SW 1271 (cell line): ENCODE results near the gene LRCH4.
A peak's percentile ranks its signal among the peaks of the same experiment; 100 is the strongest.
"Not testable (repeated sequence)": the region's sequence is repeated elsewhere in the genome, so short reads cannot be mapped to it uniquely, and the experiment has no call there.

Source experiments
- DNase-seq, 2 experiments: peaks; one replicate each; lab custom pipeline; 2025; lab: John Stamatoyannopoulos, UW

The LRCH4 gene

DNA sequence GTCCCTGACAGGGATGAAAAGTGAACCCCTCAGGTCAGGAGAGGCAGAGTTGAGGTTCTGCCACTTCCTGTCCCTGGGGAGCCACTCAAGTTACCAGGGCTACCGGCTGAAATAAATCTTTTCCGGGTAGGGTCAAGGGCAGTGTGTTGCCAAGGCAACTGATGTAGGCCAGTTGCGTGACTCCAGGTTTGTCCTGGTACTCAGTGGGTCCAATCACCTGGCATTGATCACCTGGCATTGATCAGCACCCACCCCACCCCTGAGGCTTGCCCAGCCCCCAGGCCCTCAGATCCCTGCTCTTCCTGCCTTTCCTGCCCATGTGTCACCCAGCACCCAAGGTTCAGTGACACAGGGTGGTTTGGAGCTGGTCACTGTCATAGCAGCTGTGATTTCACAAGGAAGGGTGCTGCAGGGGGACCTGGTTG is 18.2 kb downstream of the LRCH4 start:
- no peak for DNase-seq

GRCh38 chr7:100567031-100567730 is 18.7 kb downstream of the LRCH4 start:
- no peak for DNase-seq

DNA sequence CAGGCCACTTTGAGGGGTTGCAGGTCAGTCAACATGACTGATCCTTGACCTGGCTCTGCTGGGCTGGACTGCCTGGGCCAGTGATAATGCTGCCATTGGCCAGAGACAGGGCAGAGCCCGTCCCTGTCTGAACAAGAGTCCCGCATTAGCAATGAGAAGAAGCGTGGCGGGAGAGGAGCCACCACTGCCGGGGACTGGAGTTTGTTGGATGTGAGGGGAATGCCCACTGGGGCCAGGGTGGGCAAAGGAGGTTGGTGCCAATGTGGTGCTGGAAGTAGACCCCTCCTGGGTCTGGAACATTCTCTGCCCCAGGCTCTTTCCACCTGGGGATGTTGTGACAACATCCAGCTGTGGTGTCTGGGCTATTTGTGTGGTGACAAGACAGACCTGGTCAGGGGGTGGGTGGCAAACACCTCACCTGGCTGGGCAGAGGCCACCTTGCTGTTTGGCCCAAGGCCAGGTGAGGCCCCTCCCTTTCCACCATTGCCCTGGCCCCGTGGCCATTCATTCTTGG is 19.9 kb downstream of the LRCH4 start:
- DNase-seq: no peak

DNA sequence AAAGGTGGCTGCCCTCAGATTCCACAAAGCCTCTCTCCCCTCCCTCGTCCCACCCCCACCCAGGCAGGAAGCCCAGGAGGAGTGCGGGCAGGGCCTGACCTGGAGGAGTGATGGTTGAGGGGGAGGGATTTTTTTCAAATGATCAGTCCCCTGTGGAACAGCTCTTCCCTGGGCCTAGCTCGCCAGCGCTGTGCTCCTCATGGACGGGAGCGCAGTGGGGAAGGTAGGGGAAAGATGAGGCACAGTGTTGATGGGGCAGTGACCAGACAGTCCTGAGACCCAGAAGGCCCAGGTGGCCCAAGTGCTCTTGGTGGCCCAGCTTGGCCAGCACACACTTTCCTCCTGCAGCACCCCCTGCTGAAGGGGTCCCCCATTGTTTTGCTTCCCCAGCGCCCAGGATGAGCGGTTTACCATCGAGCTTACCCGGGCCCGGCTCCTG is 20.8 kb downstream of the LRCH4 start:
- DNase-seq: no peak

GRCh38 chr7:100564405-100564804 is 21.5 kb downstream of the LRCH4 start:
- not testable (repeated sequence) for DNase-seq

DNA sequence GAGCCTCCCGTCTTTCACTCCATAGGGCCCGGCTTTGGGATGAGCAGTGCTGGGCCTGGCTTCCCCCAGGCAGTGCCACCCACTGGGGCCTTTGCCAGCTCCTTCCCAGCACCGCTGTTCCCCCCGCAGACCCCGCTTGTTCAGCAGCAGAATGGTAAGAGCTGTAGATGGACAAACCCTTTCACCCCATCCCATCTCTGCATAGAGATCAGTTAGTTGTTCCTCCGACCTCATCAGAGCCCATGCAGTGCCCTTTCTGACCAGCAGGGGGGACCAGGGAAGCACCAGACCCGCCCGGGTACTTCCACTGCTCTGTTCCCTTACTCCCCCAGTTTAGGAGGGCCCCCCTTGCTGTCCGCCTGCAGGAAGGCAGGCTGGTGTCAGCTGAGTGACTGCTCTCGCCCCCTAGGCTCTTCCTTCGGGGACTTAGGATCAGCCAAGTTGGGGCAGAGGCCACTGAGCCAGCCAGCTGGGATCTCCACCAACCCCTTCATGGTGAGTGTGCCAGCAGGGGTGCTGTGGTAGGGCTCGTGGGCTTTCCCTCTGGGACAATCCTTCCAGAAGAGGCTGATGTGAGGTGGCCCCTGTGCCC is 22.0 kb downstream of the LRCH4 start:
- DNase-seq: peak in 1 of 2 experiments; percentile 49

DNA sequence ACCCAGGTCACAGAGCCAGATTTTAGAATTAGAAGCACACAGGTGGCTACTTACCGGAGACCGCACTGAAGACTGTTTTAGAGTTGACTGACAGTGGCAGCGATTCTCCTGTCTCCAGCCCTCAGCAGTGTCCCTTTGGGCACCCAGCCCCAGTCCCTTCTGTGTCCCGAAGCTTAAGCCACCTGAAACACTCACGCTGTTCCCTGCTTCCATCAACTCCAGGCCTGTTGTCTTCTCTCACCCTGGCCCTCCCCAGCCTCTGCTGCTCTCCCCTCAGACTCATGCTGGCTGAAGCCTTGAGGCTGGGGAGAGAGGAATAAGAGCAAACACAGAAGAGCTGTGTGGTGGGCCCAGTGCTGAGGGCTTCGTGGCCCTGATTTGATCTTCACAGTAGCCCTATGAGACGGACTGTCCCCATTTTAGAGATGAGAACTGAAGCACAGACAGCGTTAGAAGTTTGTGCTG is 22.8 kb downstream of the LRCH4 start:
- no peak for DNase-seq

- DNase-seq: no peak
These were observed 23.5 kb downstream of the LRCH4 start for GRCh38 chr7:100562195-100563099.

GRCh38 chr7:100561491-100562194 is 24.3 kb downstream of the LRCH4 start:
- DNase-seq: no peak

- no peak for DNase-seq
These were observed 26.8 kb downstream of the LRCH4 start for GRCh38 chr7:100559127-100559526.

- no peak for DNase-seq
These were observed 29.4 kb downstream of the LRCH4 start for GRCh38 chr7:100556541-100556940.

DNA sequence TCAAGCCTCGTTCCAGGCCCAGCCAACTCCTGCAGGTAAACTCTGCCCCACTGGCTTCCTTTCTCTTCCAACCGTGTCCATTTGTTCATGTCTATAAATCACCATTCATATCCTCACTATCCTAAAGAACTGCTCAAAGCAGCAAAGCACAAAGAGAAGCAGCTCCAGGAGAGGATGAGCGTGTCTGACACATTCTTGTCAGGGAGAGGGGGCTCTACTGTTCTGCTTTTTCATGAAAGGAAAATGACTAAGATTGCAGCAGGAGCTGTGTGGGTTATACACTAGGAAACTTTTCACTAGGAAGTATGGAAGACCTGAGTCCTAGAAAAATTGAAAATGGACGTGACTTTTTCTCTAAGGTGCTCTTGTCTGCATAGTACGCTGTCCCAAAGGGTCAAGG is 30.2 kb downstream of the LRCH4 start:
- DNase-seq: no peak

DNA sequence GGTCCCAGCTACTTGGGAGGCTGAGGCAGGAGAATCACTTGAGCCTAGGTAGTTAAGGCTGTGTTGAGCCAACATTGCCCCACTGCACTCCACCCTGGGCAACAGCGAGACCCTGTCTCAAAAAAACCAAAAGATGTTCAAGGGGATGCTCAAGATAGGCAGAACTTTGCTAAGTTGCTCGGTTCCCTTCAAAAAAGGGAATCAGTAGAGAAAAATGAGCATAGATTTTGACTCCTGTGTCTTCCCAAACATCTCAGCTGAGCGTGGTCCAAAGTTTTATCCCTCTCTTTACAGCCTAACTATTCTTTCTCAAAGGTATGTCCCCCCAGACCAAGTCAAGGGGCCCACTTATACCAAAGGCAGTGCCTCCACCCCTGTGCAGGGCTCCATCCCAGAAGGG is 32.9 kb downstream of the LRCH4 start:
- no peak for DNase-seq

DNA sequence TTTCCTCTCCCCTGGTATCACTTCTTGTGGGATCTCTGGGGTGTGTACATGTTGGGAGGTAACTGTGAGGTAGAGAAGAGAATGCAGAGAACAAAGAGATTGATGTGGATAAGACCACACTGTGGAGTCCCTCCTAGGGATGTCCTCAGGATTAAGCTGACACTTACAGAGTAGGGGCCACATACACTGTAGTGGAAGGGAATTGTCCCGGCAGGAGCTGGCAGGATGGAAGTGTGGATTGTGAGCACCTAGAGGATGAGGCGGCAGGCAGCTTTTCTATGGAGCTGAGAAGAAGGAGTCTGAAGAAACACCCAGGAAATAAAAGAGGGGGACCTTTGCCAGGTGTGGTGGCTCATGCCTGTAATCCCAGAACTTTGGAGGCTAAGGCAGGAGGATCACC is 33.4 kb downstream of the LRCH4 start:
- DNase-seq: no peak

DNA sequence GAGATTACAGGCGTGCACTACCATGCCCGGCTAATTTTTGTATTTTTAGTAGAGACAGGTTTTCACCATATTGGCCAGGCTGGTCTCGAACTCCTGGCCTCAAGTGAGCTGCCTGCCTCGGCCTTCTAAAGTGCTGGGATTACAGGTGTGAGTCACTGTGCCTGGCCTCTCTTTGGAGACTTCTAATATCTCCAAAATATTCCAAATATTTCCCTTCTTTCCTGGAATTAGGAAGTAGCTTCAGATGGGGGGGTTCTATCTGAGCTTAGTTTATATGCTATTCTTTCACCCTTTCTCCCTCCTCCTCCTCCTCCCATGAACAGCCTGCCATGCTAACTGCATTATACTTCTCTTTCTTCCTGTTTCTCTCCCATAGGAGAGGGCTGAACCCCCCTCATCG is 37.5 kb downstream of the LRCH4 start:
- not testable (repeated sequence) for DNase-seq

DNA sequence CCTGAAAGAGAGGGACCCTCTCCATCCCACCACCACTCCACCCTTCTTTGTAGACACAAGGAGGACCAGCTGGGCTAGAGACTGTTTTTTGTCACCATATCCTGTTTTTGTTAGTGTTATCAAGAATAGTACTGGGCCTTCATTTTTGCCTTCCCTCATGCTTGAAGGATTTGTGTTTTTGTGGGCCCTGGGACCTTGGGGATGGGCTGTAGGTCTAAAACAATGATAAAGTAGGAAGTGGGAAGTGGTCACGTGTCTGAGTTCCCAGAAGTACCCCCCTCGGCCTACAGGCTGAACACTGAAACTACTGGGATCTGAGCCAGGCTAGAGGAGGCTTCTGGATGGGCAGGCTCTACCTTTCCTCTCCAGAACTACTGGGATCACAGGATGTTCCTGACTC is 38.1 kb downstream of the LRCH4 start:
- DNase-seq: no peak

DNA sequence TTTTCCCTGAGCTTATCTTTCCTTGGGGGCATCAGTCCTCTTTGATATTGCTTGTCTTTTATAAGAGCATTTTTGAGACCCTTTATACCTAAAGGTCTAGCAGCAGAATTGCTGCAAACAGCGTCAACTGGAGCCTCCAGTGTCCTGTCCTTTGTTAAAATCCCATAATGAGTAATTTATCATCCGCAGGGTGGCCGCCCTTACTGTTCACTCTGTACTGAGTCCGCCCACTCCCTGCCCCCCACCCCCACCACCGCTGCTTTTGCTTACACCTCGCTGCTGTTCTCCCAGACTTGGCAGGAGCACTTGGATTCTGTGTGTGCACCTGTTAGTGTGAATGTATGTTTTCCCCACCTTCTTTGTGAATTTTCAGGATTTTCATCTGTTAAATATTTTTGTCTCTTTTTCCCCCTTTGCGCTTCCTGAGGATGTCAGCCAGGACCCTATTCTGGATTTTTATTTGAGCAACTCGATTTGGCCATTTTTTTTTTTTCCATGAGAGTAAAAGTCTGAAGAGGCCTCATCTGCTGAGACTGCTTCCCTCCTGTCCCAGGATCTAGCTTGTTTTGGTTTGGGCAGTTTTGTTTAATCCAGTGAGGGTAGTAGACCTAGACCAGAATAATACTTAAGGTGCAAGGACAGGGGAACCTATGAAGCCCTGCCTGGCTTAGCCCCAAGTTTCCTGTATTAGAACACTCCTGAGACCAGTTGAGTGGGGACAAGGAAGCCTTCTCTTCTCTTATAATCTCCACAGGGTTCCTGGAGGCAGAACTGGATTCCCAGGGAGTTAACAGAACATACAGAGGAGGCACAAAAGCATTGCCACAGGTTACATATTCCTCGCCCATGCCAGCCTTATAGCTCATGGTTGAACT is 38.8 kb downstream of the LRCH4 start:
- DNase-seq: no peak

DNA sequence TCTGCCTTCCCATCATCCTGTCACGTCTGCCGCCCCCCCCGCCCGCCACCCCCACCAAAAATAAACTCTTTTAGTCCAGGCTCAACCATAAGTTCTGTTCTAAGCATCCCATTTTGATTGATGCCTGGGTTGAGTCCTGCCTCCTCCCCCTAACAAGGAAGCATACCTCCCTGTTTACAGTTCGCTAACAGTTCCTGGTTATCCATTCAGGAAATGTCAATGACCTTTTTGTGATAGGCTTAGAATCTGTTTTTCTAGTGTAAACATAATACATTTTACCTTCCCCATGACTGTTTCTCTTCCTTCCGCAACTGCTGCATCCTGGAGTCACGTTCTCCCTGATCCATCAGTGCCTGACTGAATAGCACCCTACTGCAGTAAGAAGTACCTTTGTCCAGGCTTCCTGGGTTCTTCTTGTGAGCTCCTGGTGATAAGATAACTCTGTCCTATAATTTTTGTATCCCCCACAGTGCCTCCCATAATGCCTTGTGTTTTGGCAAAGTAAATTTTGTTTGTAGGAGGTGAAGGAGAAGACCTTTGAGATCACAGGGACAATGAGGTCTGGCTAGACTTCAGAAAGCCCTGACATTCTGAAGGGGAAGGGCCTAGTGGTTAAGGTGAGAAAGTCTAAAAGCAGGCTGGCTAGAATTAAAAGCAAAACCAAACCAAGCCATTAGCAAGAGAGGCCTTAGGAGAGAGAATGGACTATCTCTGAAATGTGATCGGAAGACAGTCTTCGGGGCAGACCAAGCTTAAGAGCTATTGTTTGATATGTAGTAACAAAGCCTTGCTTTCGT is 39.6 kb downstream of the LRCH4 start:
- no peak for DNase-seq

DNA sequence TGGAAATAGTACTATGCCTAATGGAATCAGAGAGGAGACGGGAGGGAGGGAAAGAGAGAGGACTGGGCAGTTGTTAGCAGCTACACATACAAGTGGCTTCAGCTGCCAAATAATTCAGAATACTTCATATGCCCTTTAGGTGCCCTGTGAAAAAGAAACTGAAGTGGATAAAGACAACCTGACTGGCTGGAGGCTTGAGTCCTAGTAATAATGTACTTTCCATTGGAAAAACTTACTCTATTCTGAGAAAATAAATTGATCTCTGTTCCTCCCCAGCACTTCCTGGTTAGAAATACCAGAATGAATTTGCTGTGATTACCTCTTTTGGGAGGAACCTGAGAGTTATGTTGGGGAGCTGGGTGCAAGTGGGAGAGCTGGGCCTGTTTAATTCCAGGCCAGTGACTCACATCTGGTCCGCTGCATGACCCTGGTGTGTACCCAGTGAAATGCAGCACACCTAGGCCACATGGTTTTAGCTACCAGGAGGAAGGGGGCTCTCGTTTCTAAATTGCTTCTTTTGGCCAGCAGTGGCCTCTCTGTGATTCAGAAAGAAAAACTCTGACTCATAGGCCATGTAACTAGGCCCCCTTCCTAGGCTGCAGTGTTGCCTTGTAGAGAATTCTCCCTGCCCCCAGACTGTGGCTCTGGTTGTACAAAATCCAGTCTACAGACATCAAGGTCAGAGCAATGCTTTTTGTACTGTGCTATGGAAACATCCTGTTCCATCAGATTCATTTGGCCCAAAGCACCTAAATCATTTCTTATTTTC is 40.4 kb downstream of the LRCH4 start:
- peak; percentile 55 to 83 for DNase-seq
